Measurements from ENCODE around the gene FIBP.

FIBP gene

DNA sequence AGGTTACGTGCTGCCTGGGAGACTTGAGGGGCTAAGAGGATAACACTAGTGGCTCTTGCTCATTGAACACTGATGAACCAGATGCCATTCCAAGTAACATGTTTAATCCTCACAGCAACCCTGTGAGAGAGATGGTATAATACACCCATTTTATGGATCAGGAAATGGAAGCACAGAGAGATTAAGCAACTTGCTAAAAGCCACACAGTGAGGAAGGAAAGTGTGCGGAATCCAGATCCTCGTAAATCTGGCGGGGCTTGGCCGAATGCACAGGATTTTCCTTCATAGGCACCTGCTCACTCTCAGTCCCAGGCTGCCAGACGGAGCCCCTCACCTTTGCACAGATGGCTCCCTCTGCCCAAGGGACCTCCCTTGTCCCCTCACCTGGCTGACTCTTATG lies 19.6 kb upstream of the FIBP start:
- TF ChIP-seq CEBPB (IDR thresholded peaks at IDR 0.05) (no peak), CREB1 (IDR thresholded peaks at IDR 0.05; ENCODE audit: low read depth) (no peak), FOXM1 (IDR thresholded peaks at IDR 0.05; ENCODE audit: borderline replicate concordance, low read depth) (no peak), REST (IDR thresholded peaks at IDR 0.05; ENCODE audit: low read depth) (no peak), RAD21 (IDR thresholded peaks at IDR 0.05; ENCODE audit: low read depth) (no peak)
- TF ChIP-seq, protein P1, sequence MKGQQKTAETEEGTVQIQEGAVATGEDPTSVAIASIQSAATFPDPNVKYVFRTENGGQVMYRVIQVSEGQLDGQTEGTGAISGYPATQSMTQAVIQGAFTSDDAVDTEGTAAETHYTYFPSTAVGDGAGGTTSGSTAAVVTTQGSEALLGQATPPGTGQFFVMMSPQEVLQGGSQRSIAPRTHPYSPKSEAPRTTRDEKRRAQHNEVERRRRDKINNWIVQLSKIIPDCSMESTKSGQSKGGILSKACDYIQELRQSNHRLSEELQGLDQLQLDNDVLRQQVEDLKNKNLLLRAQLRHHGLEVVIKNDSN (IDR thresholded peaks at IDR 0.05) = no peak
- TF ChIP-seq, protein P2, sequence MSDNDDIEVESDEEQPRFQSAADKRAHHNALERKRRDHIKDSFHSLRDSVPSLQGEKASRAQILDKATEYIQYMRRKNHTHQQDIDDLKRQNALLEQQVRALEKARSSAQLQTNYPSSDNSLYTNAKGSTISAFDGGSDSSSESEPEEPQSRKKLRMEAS (IDR thresholded peaks at IDR 0.05) = no peak

- TF ChIP-seq EGR1 (IDR thresholded peaks at IDR 0.05) (no peak), TCF12 (IDR thresholded peaks at IDR 0.05; ENCODE audit: low read depth) (no peak), ZBTB7A (IDR thresholded peaks at IDR 0.05; ENCODE audit: low read depth) (no peak), YY1 (IDR thresholded peaks at IDR 0.05; ENCODE audit: low read depth) (no peak), TAF1 (IDR thresholded peaks at IDR 0.05; ENCODE audit: low read depth) (no peak), TEAD4 (IDR thresholded peaks at IDR 0.05) (no peak), FOXM1 (IDR thresholded peaks at IDR 0.05; ENCODE audit: borderline replicate concordance, low read depth) (no peak), CREB1 (IDR thresholded peaks at IDR 0.05; ENCODE audit: low read depth) (no peak), CEBPB (IDR thresholded peaks at IDR 0.05) (no peak), EP300 (IDR thresholded peaks at IDR 0.05; ENCODE audit: borderline replicate concordance) (no peak), NFIC (IDR thresholded peaks at IDR 0.05) (no peak), REST (IDR thresholded peaks at IDR 0.05; ENCODE audit: low read depth) (no peak), RAD21 (IDR thresholded peaks at IDR 0.05; ENCODE audit: low read depth) (no peak)
- TF ChIP-seq, protein P2 (IDR thresholded peaks at IDR 0.05) = no peak
- TF ChIP-seq, protein P1 (IDR thresholded peaks at IDR 0.05) = no peak
These were observed 18.3 kb upstream of the FIBP start for GRCh38 chr11:65906602-65907001.

GRCh38 chr11:65903715-65904114 lies 15.4 kb upstream of the FIBP start:
- TF ChIP-seq EP300 (IDR thresholded peaks at IDR 0.05; ENCODE audit: borderline replicate concordance) (no peak), FOXM1 (IDR thresholded peaks at IDR 0.05; ENCODE audit: borderline replicate concordance, low read depth) (no peak), TEAD4 (IDR thresholded peaks at IDR 0.05) (no peak), YY1 (IDR thresholded peaks at IDR 0.05; ENCODE audit: low read depth) (no peak), REST (IDR thresholded peaks at IDR 0.05; ENCODE audit: low read depth) (no peak), RAD21 (IDR thresholded peaks at IDR 0.05; ENCODE audit: low read depth) (no peak), CREB1 (IDR thresholded peaks at IDR 0.05; ENCODE audit: low read depth) (no peak), TAF1 (IDR thresholded peaks at IDR 0.05; ENCODE audit: low read depth) (no peak), NFIC (IDR thresholded peaks at IDR 0.05) (no peak), CEBPB (IDR thresholded peaks at IDR 0.05) (no peak), EGR1 (IDR thresholded peaks at IDR 0.05) (no peak), ZBTB7A (IDR thresholded peaks at IDR 0.05; ENCODE audit: low read depth) (no peak), TCF12 (IDR thresholded peaks at IDR 0.05; ENCODE audit: low read depth) (no peak)
- TF ChIP-seq, protein P2 (IDR thresholded peaks at IDR 0.05) = no peak
- TF ChIP-seq, protein P1 (IDR thresholded peaks at IDR 0.05) = no peak

GRCh38 chr11:65903068-65903481 lies 14.8 kb upstream of the FIBP start:
- TF ChIP-seq TEAD4 (IDR thresholded peaks at IDR 0.05) = peak; percentile 91
- TF ChIP-seq TCF12 (IDR thresholded peaks at IDR 0.05; ENCODE audit: low read depth) = peak; percentile 78; the same call in 1 of the 2 replicates
- TF ChIP-seq EP300 (IDR thresholded peaks at IDR 0.05; ENCODE audit: borderline replicate concordance) = peak; percentile 74; the same call in 1 of the 2 replicates
- TF ChIP-seq, protein P2 (IDR thresholded peaks at IDR 0.05) = 0 out of 2 replicates have a peak, but pooled peaks have one; percentile 28
- 0 out of 2 replicates have a peak, but pooled peaks have one; percentile 33 for TF ChIP-seq YY1 (IDR thresholded peaks at IDR 0.05; ENCODE audit: low read depth)
- no peak for TF ChIP-seq NFIC (IDR thresholded peaks at IDR 0.05)
- TF ChIP-seq FOXM1 (IDR thresholded peaks at IDR 0.05; ENCODE audit: borderline replicate concordance, low read depth) = peak; percentile 79
- no peak for TF ChIP-seq TAF1 (IDR thresholded peaks at IDR 0.05; ENCODE audit: low read depth)
